Measurements from ENCODE around the gene ZNF563.

GRCh38 chr19:12330340-12330739, 3.1 kb downstream of the ZNF563 start:
- TF ChIP-seq CEBPB (IDR thresholded peaks at IDR 0.05) (no peak), MAX (IDR thresholded peaks at IDR 0.05) (no peak), EP300 (IDR thresholded peaks at IDR 0.05; ENCODE audit: borderline replicate concordance) (no peak)

All from Ishikawa (cell line).